Keratinocyte (primary cell): ENCODE results near the gene NDUFA3. TPM values are rescaled to one million over a fixed set of nuclear protein-coding genes. Genes with fewer than 3 reads are reported as not detected.
A peak's percentile ranks its signal among the peaks of the same experiment; 100 is the strongest.

Experiments
- DNase-seq: peaks from one replicate; pipeline ENCODE4 v3.0.0-alpha.2; 2011; ENCODE audit warnings: low read depth, missing footprints, low spot score
- FAIRE-seq: peaks from 2 replicates; lab custom pipeline; 2011; peaks lifted over from hg19 to GRCh38; lab: Jason Lieb, UNC
- H2AFZ ChIP-seq: 2 replicates; pipeline ENCODE4 v1.6.0; 2012; ENCODE audit warnings: low read length, control low read depth, inconsistent platforms; ENCODE audit not compliant: control insufficient read depth
- H3K27ac ChIP-seq: 2 replicates; pipeline ENCODE4 v1.5.1; 2011; ENCODE audit warnings: low read length; ENCODE audit not compliant: control insufficient read depth, insufficient read depth
- H3K27me3 ChIP-seq: 3 replicates; pipeline ENCODE4 v1.6.0; 2011; ENCODE audit warnings: low read length; ENCODE audit not compliant: control insufficient read depth, insufficient read depth; ENCODE audit errors: extremely low read depth
- H3K36me3 ChIP-seq, 2 experiments: 2 replicates in 1 of 2; 3 replicates in 1 of 2; pipeline ENCODE4 v1.5.1; 2011; ENCODE audit warnings: low read length in 2 of 2, mild to moderate bottlenecking in 1 of 2; ENCODE audit not compliant: control insufficient read depth in 2 of 2, insufficient read depth in 2 of 2; ENCODE audit errors: extremely low read depth in 1 of 2
- H3K4me1 ChIP-seq: 3 replicates; pipeline ENCODE4 v1.5.1; 2011; ENCODE audit warnings: low read length; ENCODE audit not compliant: control insufficient read depth, insufficient read depth; ENCODE audit errors: extremely low read depth
- H3K4me2 ChIP-seq: 3 replicates; pipeline ENCODE4 v1.6.0; 2011; ENCODE audit warnings: low read depth, low read length; ENCODE audit not compliant: control insufficient read depth, insufficient read depth; ENCODE audit errors: extremely low read depth
- H3K4me3 ChIP-seq, 3 experiments: fragments of 200-600 bp in 1 of 3; sonication (generic) in 1 of 3; 2 replicates in 2 of 3; 3 replicates in 1 of 3; pipeline ENCODE4 v1.5.1; 2011 to 2016; ENCODE audit warnings: low read length in 3 of 3, mild to moderate bottlenecking in 3 of 3, control low read depth in 2 of 3, inconsistent platforms in 1 of 3, low read depth in 1 of 3, mixed read lengths in 1 of 3, mixed run types in 1 of 3, moderate library complexity in 1 of 3; ENCODE audit not compliant: control insufficient read depth in 2 of 3, insufficient read depth in 2 of 3; ENCODE audit errors: extremely low read depth in 1 of 3
- H3K79me2 ChIP-seq: 2 replicates; pipeline ENCODE4 v1.6.0; 2012; ENCODE audit warnings: low read length; ENCODE audit not compliant: control insufficient read depth, insufficient read depth
- H3K9ac ChIP-seq: 3 replicates; pipeline ENCODE4 v1.6.0; 2011; ENCODE audit warnings: low read length; ENCODE audit not compliant: control insufficient read depth, insufficient read depth; ENCODE audit errors: extremely low read depth
- H3K9me1 ChIP-seq: 3 replicates; pipeline ENCODE4 v1.6.0; 2011; ENCODE audit warnings: low read length; ENCODE audit not compliant: control insufficient read depth, insufficient read depth; ENCODE audit errors: extremely low read depth
- H3K9me3 ChIP-seq: 2 replicates; pipeline ENCODE4 v1.5.1; 2012; ENCODE audit warnings: low read depth, low read length; ENCODE audit not compliant: control insufficient read depth
- H4K20me1 ChIP-seq: 3 replicates; pipeline ENCODE4 v1.6.0; 2011; ENCODE audit warnings: low read length; ENCODE audit not compliant: control insufficient read depth, insufficient read depth; ENCODE audit errors: extremely low read depth
- CTCF ChIP-seq, 3 experiments: IDR thresholded peaks in 1 of 3; conservative IDR thresholded peaks in 1 of 3; optimal IDR thresholded peaks in 1 of 3; 2 replicates in 2 of 3; 3 replicates in 1 of 3; pipeline versions ENCODE3 to v1.5.1; 2011; ENCODE audit warnings: low read length in 3 of 3, mild to moderate bottlenecking in 3 of 3, moderate library complexity in 2 of 3, control low read depth in 1 of 3, inconsistent platforms in 1 of 3; ENCODE audit not compliant: insufficient read depth in 2 of 3; ENCODE audit errors: extremely low read depth in 1 of 3
- EZH2 ChIP-seq: IDR thresholded peaks from one replicate; pipeline ENCODE4 v1.6.1; 2012; ENCODE audit warnings: inconsistent platforms, mild to moderate bottlenecking, low read length, moderate library complexity
- dilution Hi-C: fragments of 300-500 bp; cut with MboI; formaldehyde crosslinking; loops from one replicate; pipeline ENCODE4 v1.7.0; 2020; ENCODE audit warnings: low sequenced_read_pairs; ENCODE audit not compliant: extremely low pct_ligation_motif_present
- polyA plus RNA-seq, 5 experiments: library from polyadenylated mRNA; depleted of rRNA in 3 of 5; stranded (reverse) in 3 of 5; stranded (forward) in 1 of 5; unstranded in 1 of 5; fragments of >200 nt; gene quantifications; 1 replicate in 1 of 5; 2 replicates in 3 of 5; 3 replicates in 1 of 5; pipeline versions ENCODE4 v1.2.1 to v1.2.3, GENCODE V29; 2011 to 2012; ENCODE audit warnings: missing spikeins in 2 of 5, low read depth in 1 of 5, low replicate concordance in 1 of 5

NDUFA3 gene
- polyA plus RNA-seq, 1 donor (not counting 4 experiments of a cell fraction or from before 2014, with no cell fraction given): 41.9 TPM

- Histone ChIP-seq H3K4me1 (peaks cover 12% of the 10 kb centered on the region), H3K36me3 (peaks cover 5 to 9% of the 10 kb centered on the region in 2 experiments), H2AFZ (peak within 1 kb of the TSS; percentile 99), H3K9ac (peak within 1 kb of the TSS; percentile 95), H3K4me2 (peak within 1 kb of the TSS; percentile 81), H4K20me1 (no peaks in the 10 kb centered on the region), H3K4me3 (peak within 1 kb of the TSS; percentile 50 to 90 (median 89)), H3K9me3 (no peaks in the 10 kb centered on the region), H3K27me3 (no peaks in the 10 kb centered on the region), H3K27ac (peak within 1 kb of the TSS; percentile 96), H3K79me2 (peaks cover 27% of the 10 kb centered on the region), H3K9me1 (no peaks in the 10 kb centered on the region)
- FAIRE-seq (peak; percentile 85), DNase-seq (peak; percentile 73)
- no peak for TF ChIP-seq EZH2
- TF ChIP-seq CTCF (optimal IDR thresholded peaks at IDR 0.05 in 1 of 3, IDR thresholded peaks at IDR 0.05 in 1 of 3, conservative IDR thresholded peaks at IDR 0.05 in 1 of 3; ENCODE audit: extremely low read depth in 1 of 3, insufficient read depth in 2 of 3, low read length in 3 of 3): no peak
- dilution Hi-C loops: no loop called here
Measured at GRCh38 chr19:54115109-54116063, 12.7 kb downstream of the NDUFA3 start, which contains the start of the genes PRPF31 and TFPT. Gene PRPF31, plus strand, starts transcription at chr19:54115754. Its CDS starts 2,525 bp downstream, at chr19:54118279. Gene TFPT, minus strand, starts transcription at chr19:54115657. Its CDS starts 388 bp downstream, at chr19:54115269.

- Histone ChIP-seq H3K4me3 (no peak overlapping the region), H3K27me3 (no peaks in the 10 kb centered on the region), H3K27ac (no peak overlapping the region), H3K36me3 (peaks cover 34 to 49% of the 10 kb centered on the region in 2 experiments), H3K9ac (no peak overlapping the region), H3K9me3 (no peaks in the 10 kb centered on the region), H4K20me1 (no peaks in the 10 kb centered on the region), H3K79me2 (peaks cover 11% of the 10 kb centered on the region), H3K4me2 (no peak overlapping the region), H3K9me1 (no peaks in the 10 kb centered on the region), H3K4me1 (peaks cover 8% of the 10 kb centered on the region), H2AFZ (no peak overlapping the region)
- dilution Hi-C loops: no loop called here
- TF ChIP-seq CTCF (optimal IDR thresholded peaks at IDR 0.05 in 1 of 3, IDR thresholded peaks at IDR 0.05 in 1 of 3, conservative IDR thresholded peaks at IDR 0.05 in 1 of 3; ENCODE audit: extremely low read depth in 1 of 3, insufficient read depth in 2 of 3, low read length in 3 of 3) (no peak), EZH2 (no peak)
- FAIRE-seq (no peak), DNase-seq (no peak)
Measured at GRCh38 chr19:54121259-54121658, 18.6 kb downstream of the NDUFA3 start.
